ENCODE data around the gene SH2D7.

Gene SH2D7

GRCh38 chr15:78079298-78080087 is 12.9 kb upstream of the SH2D7 start:
- DNase-seq (ENCODE audit: low spot score) = no peak

DNA sequence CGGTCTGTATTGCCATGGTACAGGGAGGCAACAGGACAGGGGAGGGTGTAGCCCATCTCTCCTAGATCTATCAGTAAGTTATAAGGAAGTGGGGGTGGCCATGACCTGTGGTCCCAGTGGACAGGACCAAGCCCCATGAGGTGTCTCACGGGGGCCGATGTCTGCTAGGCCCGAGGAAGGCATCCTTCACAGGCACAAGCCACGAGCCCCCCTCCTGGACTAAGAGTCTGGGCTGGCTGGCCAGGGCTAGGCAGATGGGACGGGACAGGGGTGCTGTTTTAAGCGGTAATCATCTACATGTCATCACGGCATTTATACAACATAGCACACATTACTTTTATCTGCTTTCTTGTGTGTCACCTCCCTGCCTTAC is 12.3 kb upstream of the SH2D7 start:
- no peak for DNase-seq (ENCODE audit: low spot score)

- no peak for DNase-seq (ENCODE audit: low spot score)
Observed at GRCh38 chr15:78082106-78082742, 10.1 kb upstream of the SH2D7 start.

DNA sequence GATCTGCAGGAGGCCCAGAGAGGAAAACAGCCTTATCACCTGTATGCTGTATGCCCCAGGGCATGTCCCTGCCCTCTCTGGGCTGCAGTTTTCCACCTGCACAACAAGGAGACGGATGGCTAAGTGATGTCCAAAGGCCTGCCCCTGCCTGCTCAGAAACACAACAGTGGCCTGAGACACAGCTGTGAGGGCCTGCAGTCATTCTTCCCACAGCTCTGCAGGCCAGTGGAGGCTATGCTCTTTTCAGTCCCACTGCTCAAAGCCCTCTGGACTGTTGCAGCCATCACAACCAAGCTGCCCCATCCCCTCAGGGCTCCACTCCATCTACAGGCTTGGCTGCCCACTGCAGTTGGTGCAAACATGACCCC is 9.6 kb upstream of the SH2D7 start:
- no peak for DNase-seq (ENCODE audit: low spot score)

DNA sequence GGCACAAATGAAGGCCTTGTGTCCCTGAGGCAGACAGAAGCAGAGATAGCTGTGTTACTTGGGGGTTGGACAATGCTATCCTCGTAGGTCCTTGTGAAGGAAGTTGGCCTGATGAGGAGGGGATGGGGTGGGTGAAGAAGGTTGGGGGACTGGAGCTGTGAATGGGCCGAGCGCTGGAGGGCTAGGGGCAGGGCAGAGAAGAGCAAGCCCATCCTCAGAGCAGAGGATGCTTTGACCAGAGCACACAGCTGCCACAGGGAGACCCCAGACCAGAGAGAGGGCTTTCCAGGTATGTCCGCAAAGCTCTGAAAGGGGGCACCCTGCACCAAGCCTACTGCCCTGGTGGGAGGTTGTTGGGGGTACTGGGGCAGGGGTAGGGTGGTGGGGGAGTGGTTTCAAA is 9.2 kb upstream of the SH2D7 start:
- no peak for DNase-seq (ENCODE audit: low spot score)

GRCh38 chr15:78083687-78084448 is 8.5 kb upstream of the SH2D7 start:
- no peak for DNase-seq (ENCODE audit: low spot score)

GRCh38 chr15:78084449-78084750 is 8.0 kb upstream of the SH2D7 start:
- DNase-seq (ENCODE audit: low spot score) = no peak

DNA sequence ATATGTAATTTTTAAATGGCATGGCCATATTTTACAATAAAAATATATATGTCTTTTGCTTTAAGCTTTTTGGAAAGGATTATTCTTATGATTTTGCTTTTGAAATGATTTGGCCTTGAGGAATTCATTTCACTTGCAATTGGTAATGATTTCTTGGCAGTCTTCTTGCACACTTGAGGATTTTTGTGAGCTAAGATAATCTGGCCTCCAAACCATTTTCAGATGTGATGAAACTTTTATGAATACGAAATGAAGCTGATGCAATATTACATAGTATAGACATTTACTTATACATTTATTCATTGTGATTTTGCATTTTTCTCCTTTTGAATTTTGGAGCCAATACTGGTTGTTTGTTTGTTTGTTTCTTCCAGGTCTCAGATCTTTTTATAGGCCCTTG is 6.4 kb upstream of the SH2D7 start:
- DNase-seq (ENCODE audit: low spot score) = no peak

DNA sequence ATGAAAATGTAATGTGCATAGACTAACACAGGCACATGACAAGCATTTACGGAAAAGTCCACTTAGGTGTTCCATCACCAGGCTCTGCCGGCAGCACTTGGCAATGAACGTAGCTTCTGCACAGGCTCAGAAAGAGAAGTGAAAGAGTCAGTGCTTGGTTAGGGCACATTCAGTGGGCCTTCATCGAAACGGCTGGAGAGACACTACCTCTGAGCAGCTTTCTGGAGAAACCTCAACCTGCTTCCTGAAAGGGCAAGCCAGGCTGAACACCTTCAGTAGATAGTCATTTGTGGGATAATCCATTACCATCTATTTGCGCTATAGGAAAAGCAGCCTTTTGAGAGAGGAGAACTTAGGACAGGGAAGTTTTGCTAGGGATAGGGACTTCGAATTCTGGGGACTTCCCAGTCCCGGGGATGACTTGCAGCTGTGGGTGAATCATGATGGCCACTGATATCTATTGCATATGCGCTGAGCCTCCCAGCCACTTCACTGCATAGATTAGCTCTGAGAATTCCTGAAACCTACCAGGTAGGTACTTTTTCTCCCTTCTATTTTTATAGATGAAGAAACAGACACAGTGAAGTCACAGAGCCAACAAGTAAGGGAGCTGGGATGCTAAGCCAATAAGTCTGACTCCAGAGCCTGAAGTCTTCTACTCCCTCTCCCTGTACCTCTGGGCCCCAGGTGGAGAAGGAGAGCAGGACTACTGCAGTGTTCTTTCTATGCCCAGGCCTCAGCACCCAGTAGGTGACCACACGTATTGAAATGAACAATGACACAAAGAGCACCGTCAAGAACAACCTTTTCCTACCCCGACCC is 4.2 kb upstream of the SH2D7 start:
- no peak for DNase-seq (ENCODE audit: low spot score)

GRCh38 chr15:78088773-78089080 is 3.6 kb upstream of the SH2D7 start:
- no peak for DNase-seq (ENCODE audit: low spot score)

- no peak for DNase-seq (ENCODE audit: low spot score)
Observed at GRCh38 chr15:78090422-78091063, 1.8 kb upstream of the SH2D7 start.

- DNase-seq (ENCODE audit: low spot score) = no peak
Observed at GRCh38 chr15:78093242-78094020, 1.1 kb downstream of the SH2D7 start.

DNA sequence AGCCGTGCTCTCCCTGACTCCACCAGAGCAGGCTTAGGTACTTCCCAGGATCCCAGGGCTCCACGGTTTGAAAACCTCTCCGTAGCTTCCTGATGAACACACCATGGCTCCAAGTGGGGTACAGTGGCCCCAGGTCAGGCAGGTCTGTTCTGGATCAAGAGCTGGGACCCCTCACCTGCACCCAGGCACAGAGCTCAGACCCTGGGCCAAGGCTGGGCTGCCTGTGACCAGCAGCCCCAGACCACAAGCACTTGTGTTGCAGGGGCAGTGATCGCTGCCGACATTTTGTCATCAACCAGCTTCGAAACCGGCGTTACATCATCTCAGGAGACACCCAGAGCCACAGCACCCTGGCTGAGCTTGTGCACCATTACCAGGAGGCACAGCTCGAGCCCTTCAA is 5.3 kb downstream of the SH2D7 start:
- DNase-seq (ENCODE audit: low spot score) = no peak

GRCh38 chr15:78098131-78098755 is 5.9 kb downstream of the SH2D7 start:
- DNase-seq (ENCODE audit: low spot score) = no peak

DNA sequence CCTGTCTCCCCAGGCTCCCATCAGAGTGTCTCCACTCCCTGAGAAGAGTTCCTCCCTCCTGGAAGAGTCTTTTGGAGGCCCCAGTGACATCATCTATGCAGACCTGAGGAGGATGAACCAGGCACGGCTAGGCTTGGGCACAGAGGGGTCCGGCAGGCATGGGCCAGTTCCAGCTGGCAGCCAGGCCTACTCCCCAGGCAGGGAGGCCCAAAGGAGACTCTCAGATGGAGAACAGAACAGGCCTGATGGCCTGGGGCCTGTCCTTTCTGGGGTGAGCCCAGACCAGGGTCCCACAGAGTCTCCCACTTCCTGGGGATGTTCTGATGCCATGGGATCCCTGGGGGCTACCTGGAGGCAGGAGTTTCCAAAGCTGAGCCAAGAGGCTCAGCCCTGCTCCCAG is 8.5 kb downstream of the SH2D7 start:
- DNase-seq (ENCODE audit: low spot score) = no peak

GRCh38 chr15:78101423-78102105 is 9.2 kb downstream of the SH2D7 start:
- DNase-seq (ENCODE audit: low spot score) = no peak

DNA sequence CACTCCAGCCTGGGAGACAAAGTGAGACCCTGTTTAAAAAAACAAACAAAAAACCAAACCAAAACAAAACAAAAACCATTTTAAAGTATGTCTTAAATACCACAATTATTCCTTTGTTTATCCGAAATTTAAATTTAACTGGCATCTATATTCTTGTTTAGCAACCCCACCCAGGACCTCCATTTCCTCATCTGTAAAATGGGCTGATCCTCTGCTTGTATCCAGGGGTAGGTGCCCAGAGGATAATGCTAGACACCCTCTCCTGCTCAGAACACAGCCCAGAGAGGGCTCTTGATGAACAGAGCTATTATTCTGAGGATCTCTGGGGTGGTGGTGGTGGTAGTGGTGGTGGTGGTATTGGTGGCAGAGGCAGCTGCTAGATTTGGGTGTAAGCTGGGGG is 9.8 kb downstream of the SH2D7 start:
- no peak for DNase-seq (ENCODE audit: low spot score)

GRCh38 chr15:78102741-78103140 is 10.4 kb downstream of the SH2D7 start:
- no peak for DNase-seq (ENCODE audit: low spot score)

DNA sequence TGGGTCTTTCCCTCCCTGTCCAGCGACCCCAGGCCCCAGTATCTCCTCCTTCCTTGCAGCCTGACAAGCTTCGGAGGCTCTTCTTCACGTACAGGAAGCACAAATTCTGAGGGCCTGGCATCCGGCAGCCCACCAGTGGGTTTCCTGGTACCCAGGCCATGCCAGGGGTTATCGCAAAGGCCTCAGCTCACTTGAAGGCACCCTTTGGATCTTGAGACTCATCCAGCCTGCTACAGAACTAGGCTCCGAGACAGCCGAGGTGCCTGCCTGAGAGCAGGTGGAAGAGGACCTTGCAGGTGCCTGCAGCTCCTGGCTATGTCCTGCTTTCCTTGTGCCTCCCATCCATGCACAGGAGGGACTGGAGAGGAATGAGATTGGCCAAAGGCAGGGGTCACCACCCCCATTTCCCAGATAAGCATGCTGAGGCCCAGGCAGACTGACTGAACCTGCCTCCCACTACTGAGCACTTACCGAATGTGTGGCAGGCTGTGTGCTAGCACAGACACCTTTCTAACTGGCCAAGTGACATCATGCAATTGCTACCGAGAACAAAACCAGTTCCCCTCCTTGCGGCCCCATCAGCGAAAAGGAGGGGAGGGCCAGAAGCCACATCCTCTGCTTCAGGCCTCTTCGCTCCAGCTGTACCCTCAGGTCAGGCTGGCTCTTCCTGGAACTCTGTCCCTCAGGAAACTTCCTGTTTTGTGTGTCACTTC is 11.2 kb downstream of the SH2D7 start:
- no peak for DNase-seq (ENCODE audit: low spot score)

DNA sequence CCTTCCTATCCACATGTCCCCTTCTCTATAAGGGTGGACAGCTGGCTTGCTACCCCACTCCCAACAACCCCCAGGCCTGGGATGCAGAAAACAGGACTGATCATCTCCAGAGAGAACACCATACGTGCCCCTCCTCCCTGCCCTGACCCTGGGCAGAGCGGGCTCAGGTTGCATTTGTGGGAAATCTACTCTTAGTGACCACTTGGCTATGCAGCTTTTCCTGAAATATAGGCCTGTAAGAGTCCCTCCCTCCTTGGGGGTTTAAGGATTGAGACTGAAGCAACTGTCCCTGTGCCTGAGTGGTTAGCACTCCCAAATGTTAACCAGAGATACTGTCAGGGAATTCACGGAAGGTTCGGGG is 11.7 kb downstream of the SH2D7 start:
- DNase-seq (ENCODE audit: low spot score) = no peak

Data from HuH-7.5 (cell line).